IMR-90 (cell line): ENCODE measurements around the gene SLF2. TPM values are rescaled to one million over a fixed set of nuclear protein-coding genes. Genes with fewer than 3 reads are reported as not detected.

Experiments used
- ATAC-seq: fragments of 200-7000 bp; cut with Tn5 transposase; 2 replicates; pipeline ENCODE4 v1.9.1; 2020; ENCODE audit warnings: low read depth, mild to moderate bottlenecking, moderate library complexity
- BruUV-seq: library from RNA; stranded (reverse); fragments of 400-500 nt; replicated peaks from 2 replicates; lab custom pipeline; 2021; lab: Mats Ljungman, UMichigan
- CTCF ChIA-PET: fragments of 300-600 bp; formaldehyde crosslinking; extraction: SDS; loops from one replicate; lab custom pipeline; 2021; ENCODE audit warnings: antibody characterized with exemption; lab: Yijun Ruan, JAX
- POLR2A ChIA-PET: fragments of 300-600 bp; sonication (Branson Sonifier 250); formaldehyde crosslinking; loops from one replicate; lab custom pipeline; 2022; ENCODE audit warnings: antibody characterized with exemption; ENCODE audit not compliant: unreplicated experiment; lab: Charles Lee
- DNase-seq: peaks from one replicate; pipeline ENCODE4 v3.0.0; 2013
- H2AFZ ChIP-seq: replicated peaks from 2 replicates; pipeline ENCODE3; 2013; ENCODE audit warnings: low read length, mild to moderate bottlenecking; ENCODE audit not compliant: poor library complexity
- H2AK5ac ChIP-seq: 2 replicates; pipeline ENCODE4 v1.6.1; 2013; ENCODE audit warnings: low read depth, low read length, inconsistent platforms
- H2AK9ac ChIP-seq: replicated peaks from 2 replicates; pipeline ENCODE3; 2013; ENCODE audit warnings: mild to moderate bottlenecking, low read depth, low read length, moderate library complexity; ENCODE audit not compliant: poor library complexity
- H2BK120ac ChIP-seq: 2 replicates; pipeline ENCODE4 v1.6.1; 2013; ENCODE audit warnings: low read depth, low read length, inconsistent platforms
- H2BK15ac ChIP-seq: 3 replicates; pipeline ENCODE4 v1.6.1; 2013; ENCODE audit warnings: low read depth, low read length, inconsistent platforms
- H2BK20ac ChIP-seq: 2 replicates; pipeline ENCODE4 v1.6.1; 2013; ENCODE audit warnings: low read depth, mild to moderate bottlenecking, inconsistent platforms, low read length, moderate library complexity
- H2BK5ac ChIP-seq: 2 replicates; pipeline ENCODE4 v1.6.1; 2013; ENCODE audit warnings: mild to moderate bottlenecking, low read depth, low read length, inconsistent platforms; ENCODE audit not compliant: poor library complexity, severe bottlenecking
- H3K14ac ChIP-seq: replicated peaks from 2 replicates; pipeline ENCODE4 v1.6.1; 2013; ENCODE audit warnings: low read depth, low read length, inconsistent platforms
- H3K18ac ChIP-seq: 2 replicates; pipeline ENCODE4 v1.6.1; 2013; ENCODE audit warnings: low read depth, low read length, control low read depth
- H3K23ac ChIP-seq: 2 replicates; pipeline ENCODE4 v1.6.1; 2013; ENCODE audit warnings: low read depth, low read length, inconsistent platforms
- H3K27ac ChIP-seq: 2 replicates; pipeline ENCODE4 v1.5.1; 2013; ENCODE audit warnings: mild to moderate bottlenecking, control low read depth, low read length; ENCODE audit not compliant: insufficient read depth
- H3K27me3 ChIP-seq: 2 replicates; pipeline ENCODE4 v1.6.1; 2013; ENCODE audit warnings: low read length; ENCODE audit not compliant: control insufficient read depth, insufficient read depth
- H3K36me3 ChIP-seq: 2 replicates; pipeline ENCODE4 v1.6.1; 2013; ENCODE audit warnings: low read length, mixed read lengths; ENCODE audit not compliant: control insufficient read depth, insufficient read depth
- H3K4ac ChIP-seq: 2 replicates; pipeline ENCODE4 v1.6.1; 2013; ENCODE audit warnings: low read depth, low read length, inconsistent platforms
- H3K4me1 ChIP-seq: 2 replicates; pipeline ENCODE4 v1.6.1; 2013; ENCODE audit warnings: low read length, mixed read lengths; ENCODE audit not compliant: control insufficient read depth, insufficient read depth
- H3K4me2 ChIP-seq: 2 replicates; pipeline ENCODE4 v1.6.1; 2013; ENCODE audit warnings: low read depth, mild to moderate bottlenecking, control low read depth, low read length, moderate library complexity
- H3K4me3 ChIP-seq: 2 replicates; pipeline ENCODE4 v1.5.1; 2013; ENCODE audit warnings: low read depth, mild to moderate bottlenecking, control low read depth, low read length, moderate library complexity; ENCODE audit not compliant: insufficient read depth
- H3K56ac ChIP-seq: 2 replicates; pipeline ENCODE4 v1.6.1; 2013; ENCODE audit warnings: low read length, inconsistent platforms; ENCODE audit not compliant: insufficient read depth; ENCODE audit errors: extremely low read depth
- H3K79me1 ChIP-seq, 2 experiments: 2 replicates each; pipeline ENCODE4 v1.6.1; 2013; ENCODE audit warnings: low read length in 2 of 2, inconsistent platforms in 1 of 2, low read depth in 1 of 2
- H3K9ac ChIP-seq: 2 replicates; pipeline ENCODE4 v1.6.1; 2013; ENCODE audit warnings: low read depth, low read length, control low read depth
- H3K9me1 ChIP-seq: 2 replicates; pipeline ENCODE4 v1.6.1; 2013; ENCODE audit warnings: low read length, inconsistent platforms; ENCODE audit not compliant: insufficient read depth
- H3K9me3 ChIP-seq: 2 replicates; pipeline ENCODE4 v1.6.1; 2013; ENCODE audit warnings: low read length; ENCODE audit not compliant: control insufficient read depth, insufficient read depth
- H4K20me1 ChIP-seq: 2 replicates; pipeline ENCODE4 v1.6.1; 2013; ENCODE audit warnings: low read length, inconsistent platforms; ENCODE audit not compliant: insufficient read depth
- H4K5ac ChIP-seq: 2 replicates; pipeline ENCODE4 v1.6.1; 2013; ENCODE audit warnings: mild to moderate bottlenecking, low read depth, low read length, control low read depth
- H4K8ac ChIP-seq, 2 experiments: 2 replicates each; pipeline ENCODE4 v1.6.1; 2013; ENCODE audit warnings: low read depth in 2 of 2, low read length in 2 of 2, control low read depth in 1 of 2, inconsistent platforms in 1 of 2
- H4K91ac ChIP-seq: 2 replicates; pipeline ENCODE4 v1.6.1; 2013; ENCODE audit warnings: low read depth, low read length, inconsistent platforms; ENCODE audit not compliant: insufficient read depth
- BHLHE40 ChIP-seq: fragments of 150-350 bp; IDR thresholded peaks from 2 replicates; pipeline ENCODE4 v1.6.1; 2016; ENCODE audit warnings: mild to moderate bottlenecking, low read depth, low read length
- CEBPB ChIP-seq: IDR thresholded peaks from 2 replicates; pipeline ENCODE4 v1.6.1; 2012; ENCODE audit warnings: low read depth, low read length, improper control_type of control experiment
- MAZ ChIP-seq: IDR thresholded peaks from 2 replicates; pipeline ENCODE4 v1.6.1; 2012; ENCODE audit warnings: low read depth, mild to moderate bottlenecking, low read length, improper control_type of control experiment, moderate library complexity, borderline replicate concordance
- NFE2L2 ChIP-seq: fragments of 150-350 bp; IDR thresholded peaks from 2 replicates; pipeline ENCODE4 v1.6.1; 2016; ENCODE audit warnings: low read depth, mild to moderate bottlenecking, low read length
- RCOR1 ChIP-seq: IDR thresholded peaks from 2 replicates; pipeline ENCODE4 v1.6.1; 2012; ENCODE audit warnings: mild to moderate bottlenecking, low read length, improper control_type of control experiment; ENCODE audit not compliant: insufficient replicate concordance
- SMC3 ChIP-seq: fragments of 150-350 bp; IDR thresholded peaks from 2 replicates; pipeline ENCODE4 v1.6.1; 2016; ENCODE audit warnings: low read depth, mild to moderate bottlenecking, antibody characterized with exemption, low read length, moderate library complexity
- WGBS, 2 experiments: methylation state at CpG; one replicate each; pipeline versions ENCODE4 v1.1.5 to v1.1.7; 2013; ENCODE audit warnings: missing lambda C conversion rate in 2 of 2; ENCODE audit not compliant: insufficient read length in 1 of 2; ENCODE audit errors: extremely low coverage in 2 of 2; 5-methylcytosine and 5-hydroxymethylcytosine counted together
- dilution Hi-C: fragments of 300-500 bp; cut with HindIII; formaldehyde crosslinking; loops from one replicate; pipeline ENCODE4 v1.14.3; 2018; ENCODE audit warnings: low sequenced_read_pairs; ENCODE audit not compliant: unreplicated experiment
- in situ Hi-C: fragments of 300-500 bp; cut with MboI; formaldehyde crosslinking; loops from 3 replicates; pipeline ENCODE4 v1.14.3; 2019; ENCODE audit warnings: low sequenced_read_pairs, inconsistent platforms, mixed read lengths
- intact Hi-C: fragments of 100-400 bp; cut with micrococcal nuclease; formaldehyde crosslinking; loops from 2 replicates; pipeline ENCODE4 v1.10.0; 2022
- polyA plus RNA-seq, 3 experiments: library from polyadenylated mRNA; depleted of rRNA; stranded (reverse); fragments of >200 nt; gene quantifications; 2 replicates each; pipeline ENCODE4 v1.2.3, GENCODE V29; 2012; ENCODE audit warnings: low replicate concordance in 1 of 3
- total RNA-seq: library from RNA; depleted of rRNA; stranded (reverse); fragments of >200 nt; gene quantifications from 2 replicates; pipeline ENCODE4 v1.2.3, GENCODE V29; 2012

The SLF2 gene
- total and polyA plus RNA-seq, 2 of the 4 experiments (the other 2 are of a cell fraction), result 8.5 to 21.7 TPM

- Histone ChIP-seq H3K9me3 (no peaks in the 10 kb centered on the region), H2BK120ac (no peak overlapping the region), H3K27me3 (peaks cover 68% of the 10 kb centered on the region), H2BK5ac (no peak overlapping the region), H2AFZ (no peak overlapping the region), H3K79me1 (no peaks in the 10 kb centered on the region), H2AK5ac (no peak overlapping the region), H3K4me2 (no peak overlapping the region), H2BK15ac (no peak overlapping the region), H3K36me3 (no peaks in the 10 kb centered on the region), H3K9me1 (no peaks in the 10 kb centered on the region), H3K18ac (no peak overlapping the region), H4K8ac (no peak overlapping the region), H3K4ac (no peak overlapping the region), H3K9ac (no peak overlapping the region), H3K23ac (no peak overlapping the region), H4K20me1 (no peaks in the 10 kb centered on the region), H3K14ac (no peak overlapping the region), H3K56ac (no peak overlapping the region), H3K4me1 (no peaks in the 10 kb centered on the region), H4K91ac (no peak overlapping the region), H2BK20ac (no peak overlapping the region), H4K5ac (no peak overlapping the region), H2AK9ac (no peak overlapping the region), H3K4me3 (no peak overlapping the region), H3K27ac (no peak overlapping the region)
- ChIA-PET CTCF (no interaction called here), POLR2A (no interaction called here)
- TF ChIP-seq NFE2L2, result no peak
- no peak for TF ChIP-seq SMC3
- TF ChIP-seq CEBPB, result no peak
- peak; percentile 62 for TF ChIP-seq BHLHE40
- TF ChIP-seq RCOR1, result no peak
- no peak for TF ChIP-seq MAZ
- 43% methylated on average over 2 of the region's 4 CpGs; no CpG with 5 or more reads in 1 of the 2 experiments for WGBS, 2 experiments
- dilution Hi-C loops, result no loop called here
- intact Hi-C loops, result no loop called here
- DNase-seq (no peak), ATAC-seq (no peak)
- BruUV-seq, result no TSS peak
- in situ Hi-C loops, result no loop called here
These were observed 47.8 kb upstream of the SLF2 start for GRCh38 chr10:100864978-100865377.
